Testis (tissue), 2 donors: Measurements from ENCODE around the gene METTL16.

Source experiments
- POLR2A ChIP-seq: fragments of 450-650 bp; IDR thresholded peaks from one replicate; pipeline ENCODE4 v1.6.1; 2017; ENCODE audit warnings: antibody characterized with exemption, mild to moderate bottlenecking, moderate library complexity
- TF ChIP-seq, protein P1 (sequence below), 3 experiments: fragments of 450-650 bp in 2 of 3; fragments of 200-600 bp in 1 of 3; sonication (generic) in 1 of 3; IDR thresholded peaks; one replicate each; pipeline ENCODE4 v1.5.1; 2016 to 2019; ENCODE audit warnings: antibody characterized with exemption in 3 of 3, mild to moderate bottlenecking in 2 of 3, moderate library complexity in 1 of 3

DNA sequence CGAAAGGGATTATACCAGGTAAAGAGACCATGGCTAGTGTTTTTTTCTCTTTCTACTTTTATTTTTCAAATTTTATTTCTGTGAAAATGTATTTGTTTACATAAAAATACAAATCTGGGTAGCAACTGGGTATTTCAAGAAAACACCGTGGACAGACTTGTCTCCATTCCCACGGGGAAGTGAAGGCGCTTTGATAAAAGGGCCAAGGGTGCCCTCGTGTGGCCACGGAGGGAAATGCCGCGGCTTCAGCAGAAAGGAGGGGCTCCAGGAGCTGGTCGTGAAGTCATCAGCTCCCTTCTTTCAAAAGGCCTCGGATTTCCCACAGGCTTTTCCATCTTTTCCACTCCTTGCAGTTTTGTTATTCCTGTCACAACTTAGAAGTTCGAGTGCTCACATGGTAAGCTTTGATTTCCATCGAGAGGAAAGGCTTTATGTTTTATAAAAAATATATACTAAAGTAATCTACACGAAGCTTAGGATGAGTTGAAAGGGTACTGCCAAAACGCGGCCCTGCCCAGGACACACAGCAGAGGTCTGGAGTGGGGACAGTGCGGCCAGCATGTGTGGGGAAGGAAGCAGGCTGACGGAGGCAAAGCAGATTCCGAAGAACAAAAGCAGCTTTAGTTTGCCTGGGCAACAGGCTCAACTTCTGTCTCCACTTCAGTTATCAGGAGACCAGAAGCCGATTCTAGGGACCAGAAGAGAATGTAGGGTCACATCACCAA, 95.5 kb downstream of the METTL16 start:
- TF ChIP-seq, protein P1, sequence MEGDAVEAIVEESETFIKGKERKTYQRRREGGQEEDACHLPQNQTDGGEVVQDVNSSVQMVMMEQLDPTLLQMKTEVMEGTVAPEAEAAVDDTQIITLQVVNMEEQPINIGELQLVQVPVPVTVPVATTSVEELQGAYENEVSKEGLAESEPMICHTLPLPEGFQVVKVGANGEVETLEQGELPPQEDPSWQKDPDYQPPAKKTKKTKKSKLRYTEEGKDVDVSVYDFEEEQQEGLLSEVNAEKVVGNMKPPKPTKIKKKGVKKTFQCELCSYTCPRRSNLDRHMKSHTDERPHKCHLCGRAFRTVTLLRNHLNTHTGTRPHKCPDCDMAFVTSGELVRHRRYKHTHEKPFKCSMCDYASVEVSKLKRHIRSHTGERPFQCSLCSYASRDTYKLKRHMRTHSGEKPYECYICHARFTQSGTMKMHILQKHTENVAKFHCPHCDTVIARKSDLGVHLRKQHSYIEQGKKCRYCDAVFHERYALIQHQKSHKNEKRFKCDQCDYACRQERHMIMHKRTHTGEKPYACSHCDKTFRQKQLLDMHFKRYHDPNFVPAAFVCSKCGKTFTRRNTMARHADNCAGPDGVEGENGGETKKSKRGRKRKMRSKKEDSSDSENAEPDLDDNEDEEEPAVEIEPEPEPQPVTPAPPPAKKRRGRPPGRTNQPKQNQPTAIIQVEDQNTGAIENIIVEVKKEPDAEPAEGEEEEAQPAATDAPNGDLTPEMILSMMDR (IDR thresholded peaks at IDR 0.05): peak; percentile 94 to 98 (median 97)
- TF ChIP-seq POLR2A: no peak
